Stomach (tissue), 4 donors: ENCODE results near the gene RAPGEF3.

Experiments
- EP300 ChIP-seq: sonication (generic); formaldehyde crosslinking; IDR thresholded peaks from one replicate; pipeline ENCODE4 v1.6.1; 2017; ENCODE audit warnings: antibody characterized with exemption
- POLR2A ChIP-seq, 4 donors: fragments of 450-650 bp; IDR thresholded peaks; one replicate each; pipeline ENCODE4 v1.6.1; 2016; ENCODE audit warnings: antibody characterized with exemption in 4 of 4, control low read depth in 2 of 4, mild to moderate bottlenecking in 1 of 4, moderate library complexity in 1 of 4
- POLR2AphosphoS5 ChIP-seq, 3 donors: sonication (generic); formaldehyde crosslinking; IDR thresholded peaks; one replicate each; pipeline ENCODE4 v1.6.1; 2016; ENCODE audit warnings: antibody characterized with exemption in 3 of 3
- TF ChIP-seq, protein P1 (sequence below), 7 experiments: fragments of 450-650 bp in 4 of 7; fragments of 200-600 bp in 3 of 7; sonication (generic) in 3 of 7; IDR thresholded peaks; one replicate each; pipeline ENCODE4 v1.5.1; 2016 to 2019; ENCODE audit warnings: antibody characterized with exemption in 7 of 7, control low read depth in 2 of 7, mild to moderate bottlenecking in 1 of 7

DNA sequence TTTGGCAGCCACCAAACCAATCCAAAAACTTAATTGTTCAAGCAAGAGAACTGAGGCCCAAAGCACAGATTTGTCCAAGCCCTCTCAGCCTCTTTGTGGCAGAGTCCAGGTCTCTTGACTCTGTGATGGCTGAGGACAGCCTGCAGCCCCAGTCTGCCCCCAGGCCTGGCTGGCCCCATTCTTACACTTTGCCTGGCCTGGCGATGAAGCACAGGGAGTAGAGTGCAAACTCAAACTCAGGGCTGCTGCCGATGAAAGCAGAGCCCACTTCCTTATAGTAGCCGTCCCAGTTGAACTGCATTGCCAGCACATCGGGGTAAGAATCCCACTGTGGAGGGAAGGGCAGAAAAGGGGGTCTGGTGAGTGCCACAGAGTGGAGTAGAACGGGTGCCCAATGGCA lies 47.2 kb downstream of the RAPGEF3 start:
- TF ChIP-seq, protein P1, sequence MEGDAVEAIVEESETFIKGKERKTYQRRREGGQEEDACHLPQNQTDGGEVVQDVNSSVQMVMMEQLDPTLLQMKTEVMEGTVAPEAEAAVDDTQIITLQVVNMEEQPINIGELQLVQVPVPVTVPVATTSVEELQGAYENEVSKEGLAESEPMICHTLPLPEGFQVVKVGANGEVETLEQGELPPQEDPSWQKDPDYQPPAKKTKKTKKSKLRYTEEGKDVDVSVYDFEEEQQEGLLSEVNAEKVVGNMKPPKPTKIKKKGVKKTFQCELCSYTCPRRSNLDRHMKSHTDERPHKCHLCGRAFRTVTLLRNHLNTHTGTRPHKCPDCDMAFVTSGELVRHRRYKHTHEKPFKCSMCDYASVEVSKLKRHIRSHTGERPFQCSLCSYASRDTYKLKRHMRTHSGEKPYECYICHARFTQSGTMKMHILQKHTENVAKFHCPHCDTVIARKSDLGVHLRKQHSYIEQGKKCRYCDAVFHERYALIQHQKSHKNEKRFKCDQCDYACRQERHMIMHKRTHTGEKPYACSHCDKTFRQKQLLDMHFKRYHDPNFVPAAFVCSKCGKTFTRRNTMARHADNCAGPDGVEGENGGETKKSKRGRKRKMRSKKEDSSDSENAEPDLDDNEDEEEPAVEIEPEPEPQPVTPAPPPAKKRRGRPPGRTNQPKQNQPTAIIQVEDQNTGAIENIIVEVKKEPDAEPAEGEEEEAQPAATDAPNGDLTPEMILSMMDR (IDR thresholded peaks at IDR 0.05), result no peak
- no peak for TF ChIP-seq POLR2AphosphoS5 (IDR thresholded peaks at IDR 0.05)
- TF ChIP-seq POLR2A (IDR thresholded peaks at IDR 0.05), result no peak
- TF ChIP-seq EP300, result no peak
